K562 (cell line): ENCODE results near the gene NAP1L4. TPM values are rescaled to one million over a fixed set of nuclear protein-coding genes. Genes with fewer than 3 reads are reported as not detected.
A peak's percentile ranks its signal among the peaks of the same experiment; 100 is the strongest.

Experiments used
- CEBPB ChIP-seq: fragments of 450-650 bp; IDR thresholded peaks from 2 replicates; pipeline ENCODE4 v1.6.1; 2016; ENCODE audit warnings: missing genetic modification characterization, missing compliant biosample characterization
- DDX20 ChIP-seq: fragments of 450-650 bp; IDR thresholded peaks from 2 replicates; pipeline ENCODE4 v1.6.1; 2016; ENCODE audit warnings: missing genetic modification characterization, low read depth, mild to moderate bottlenecking, missing compliant biosample characterization, moderate library complexity
- GATAD2A ChIP-seq: fragments of 450-650 bp; IDR thresholded peaks from 2 replicates; pipeline ENCODE4 v1.6.1; 2017
- HDAC3 ChIP-seq: fragments of 450-650 bp; IDR thresholded peaks from 2 replicates; pipeline ENCODE4 v1.6.1; 2018; ENCODE audit warnings: borderline replicate concordance, mild to moderate bottlenecking, moderate library complexity; ENCODE audit not compliant: partially characterized antibody
- NCOA1 ChIP-seq: fragments of 450-650 bp; IDR thresholded peaks from 2 replicates; pipeline ENCODE4 v1.6.1; 2016; ENCODE audit warnings: low read depth
- RBBP5 ChIP-seq: fragments of 200-600 bp; sonication (generic); IDR thresholded peaks from 2 replicates; pipeline ENCODE4 v1.6.1; 2012; ENCODE audit warnings: borderline replicate concordance, mild to moderate bottlenecking, low read length, control low read depth, inconsistent platforms; ENCODE audit not compliant: insufficient read depth, poor library complexity, severe bottlenecking
- TEAD4 ChIP-seq, 2 experiments: sonication (generic) in 1 of 2; formaldehyde crosslinking in 1 of 2; IDR thresholded peaks; 2 replicates each; pipeline versions ENCODE4 v1.6.1 to v1.8.0; 2012 to 2022; ENCODE audit warnings: borderline replicate concordance in 1 of 2, inconsistent platforms in 1 of 2, low read length in 1 of 2, mild to moderate bottlenecking in 1 of 2, missing genetic modification reagents in 1 of 2
- U2AF2 ChIP-seq: fragments of 200-400 bp; formaldehyde crosslinking; optimal IDR thresholded peaks from 2 replicates; pipeline ENCODE3; 2017; ENCODE audit warnings: low read depth, mild to moderate bottlenecking, low read length
- ZKSCAN8 ChIP-seq: fragments of 200-800 bp; sonication (Bioruptor generic); IDR thresholded peaks from 2 replicates; pipeline ENCODE4 v1.6.1; 2016; ENCODE audit warnings: missing genetic modification characterization, missing compliant biosample characterization
- ZNF239 ChIP-seq: fragments of 250-450 bp; sonication (Bioruptor Pico); IDR thresholded peaks from 2 replicates; pipeline ENCODE4 v1.4.0; 2020; ENCODE audit warnings: mild to moderate bottlenecking
- ZNF717 ChIP-seq: fragments of 250-450 bp; sonication (Bioruptor Pico); IDR thresholded peaks from 2 replicates; pipeline ENCODE4 v1.5.0; 2021
- polyA plus RNA-seq, 8 experiments: library from polyadenylated mRNA; depleted of rRNA in 4 of 8; stranded (reverse) in 5 of 8; unstranded in 3 of 8; fragments of >200 nt; fragmentation: Nextera tagmentation in 2 of 8; fragmentation: Illumina TruSeq in 1 of 8; extraction: Ambion mirVana in 2 of 8; extraction: Trizol in 1 of 8; gene quantifications; 2 replicates each; pipeline versions ENCODE4 v1.2.1 to v1.2.3, GENCODE V29; 2011 to 2014; ENCODE audit warnings: inconsistent platforms in 1 of 8, missing spikeins in 1 of 8
- total RNA-seq, 7 experiments: library from RNA; depleted of rRNA in 6 of 7; stranded (reverse); fragments of >200 nt in 6 of 7; fragmentation: Illumina TruSeq in 2 of 7; extraction: Trizol in 2 of 7; gene quantifications; 2 replicates each; pipeline versions ENCODE4 v1.2.1 to v1.2.3, GENCODE V29; 2011 to 2021; ENCODE audit warnings: low replicate concordance in 1 of 7
- TF ChIP-seq, protein P1 (sequence below): fragments of 450-650 bp; IDR thresholded peaks from 2 replicates; pipeline ENCODE4 v1.7.1; 2018; ENCODE audit warnings: mild to moderate bottlenecking, low read depth; ENCODE audit not compliant: partially characterized antibody
- TF ChIP-seq, protein P2 (sequence below): sonication (generic); formaldehyde crosslinking; IDR thresholded peaks from 2 replicates; pipeline ENCODE4 v1.8.1; 2022; ENCODE audit warnings: missing genetic modification reagents
- TF ChIP-seq, protein P3 (sequence below), 2 experiments: fragments of 450-650 bp in 1 of 2; IDR thresholded peaks; 2 replicates each; pipeline ENCODE4 v1.6.1; 2011 to 2017; ENCODE audit warnings: low read depth in 2 of 2, antibody characterized with exemption in 1 of 2, borderline replicate concordance in 1 of 2, low read length in 1 of 2, mild to moderate bottlenecking in 1 of 2, mixed read lengths in 1 of 2; ENCODE audit not compliant: control insufficient read depth in 1 of 2
- TF ChIP-seq, protein P4 (sequence below): fragments of 200-800 bp; sonication (Bioruptor generic); IDR thresholded peaks from 2 replicates; pipeline ENCODE4 v1.6.1; 2017; ENCODE audit warnings: missing genetic modification characterization, missing compliant biosample characterization
- TF ChIP-seq, protein P5 (sequence below): fragments of 200-800 bp; sonication (Bioruptor generic); IDR thresholded peaks from 2 replicates; pipeline ENCODE4 v1.6.1; 2017; ENCODE audit warnings: missing genetic modification characterization, missing compliant biosample characterization

Gene NAP1L4
- total and polyA plus RNA-seq, 9 of the 15 experiments (the other 6 are each of a cell fraction or from before 2014, with no cell fraction given): 34.1 to 237 (median 179) TPM

DNA sequence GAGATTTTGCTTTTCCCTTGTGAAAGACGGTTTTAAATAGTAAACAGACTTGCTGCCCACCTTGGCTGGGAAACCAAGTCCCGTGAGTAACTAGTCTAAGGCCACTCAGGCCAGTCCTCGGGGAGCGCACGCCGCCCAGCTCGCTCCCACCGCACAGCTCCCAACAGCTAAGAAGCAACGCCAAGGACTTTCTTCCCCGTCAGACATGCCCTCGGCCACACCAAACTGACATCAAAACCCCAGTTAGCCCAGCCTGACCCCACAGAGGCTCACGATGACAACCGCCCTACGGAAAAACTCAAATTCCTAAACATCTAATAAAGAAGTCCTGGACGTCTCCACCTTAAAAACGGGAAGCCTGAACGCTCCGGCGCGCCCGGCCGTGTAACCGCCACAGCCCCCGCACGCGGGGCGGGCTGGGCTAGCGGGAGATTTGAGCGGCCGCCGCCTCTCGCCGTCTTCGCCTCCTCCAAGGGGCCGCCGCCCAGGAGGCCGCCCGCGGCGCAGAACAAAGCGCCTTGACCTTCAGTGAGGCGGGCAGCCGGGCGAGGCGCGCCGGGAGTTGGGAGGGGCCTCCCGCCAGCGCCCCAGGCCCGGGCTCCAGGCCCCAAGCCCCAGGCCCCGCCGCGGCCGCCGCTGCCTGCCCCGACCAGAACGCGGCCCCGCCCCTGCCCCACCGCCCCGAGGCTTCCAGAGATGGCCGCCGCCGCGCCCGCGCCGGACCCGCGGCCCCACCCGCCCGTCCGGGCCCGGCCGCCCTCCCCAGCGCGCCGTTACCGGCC, 486 bp downstream of the NAP1L4 start (continued):
- TF ChIP-seq, protein P1, sequence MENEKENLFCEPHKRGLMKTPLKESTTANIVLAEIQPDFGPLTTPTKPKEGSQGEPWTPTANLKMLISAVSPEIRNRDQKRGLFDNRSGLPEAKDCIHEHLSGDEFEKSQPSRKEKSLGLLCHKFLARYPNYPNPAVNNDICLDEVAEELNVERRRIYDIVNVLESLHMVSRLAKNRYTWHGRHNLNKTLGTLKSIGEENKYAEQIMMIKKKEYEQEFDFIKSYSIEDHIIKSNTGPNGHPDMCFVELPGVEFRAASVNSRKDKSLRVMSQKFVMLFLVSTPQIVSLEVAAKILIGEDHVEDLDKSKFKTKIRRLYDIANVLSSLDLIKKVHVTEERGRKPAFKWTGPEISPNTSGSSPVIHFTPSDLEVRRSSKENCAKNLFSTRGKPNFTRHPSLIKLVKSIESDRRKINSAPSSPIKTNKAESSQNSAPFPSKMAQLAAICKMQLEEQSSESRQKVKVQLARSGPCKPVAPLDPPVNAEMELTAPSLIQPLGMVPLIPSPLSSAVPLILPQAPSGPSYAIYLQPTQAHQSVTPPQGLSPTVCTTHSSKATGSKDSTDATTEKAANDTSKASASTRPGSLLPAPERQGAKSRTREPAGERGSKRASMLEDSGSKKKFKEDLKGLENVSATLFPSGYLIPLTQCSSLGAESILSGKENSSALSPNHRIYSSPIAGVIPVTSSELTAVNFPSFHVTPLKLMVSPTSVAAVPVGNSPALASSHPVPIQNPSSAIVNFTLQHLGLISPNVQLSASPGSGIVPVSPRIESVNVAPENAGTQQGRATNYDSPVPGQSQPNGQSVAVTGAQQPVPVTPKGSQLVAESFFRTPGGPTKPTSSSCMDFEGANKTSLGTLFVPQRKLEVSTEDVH: no peak
- TF ChIP-seq, protein P2, sequence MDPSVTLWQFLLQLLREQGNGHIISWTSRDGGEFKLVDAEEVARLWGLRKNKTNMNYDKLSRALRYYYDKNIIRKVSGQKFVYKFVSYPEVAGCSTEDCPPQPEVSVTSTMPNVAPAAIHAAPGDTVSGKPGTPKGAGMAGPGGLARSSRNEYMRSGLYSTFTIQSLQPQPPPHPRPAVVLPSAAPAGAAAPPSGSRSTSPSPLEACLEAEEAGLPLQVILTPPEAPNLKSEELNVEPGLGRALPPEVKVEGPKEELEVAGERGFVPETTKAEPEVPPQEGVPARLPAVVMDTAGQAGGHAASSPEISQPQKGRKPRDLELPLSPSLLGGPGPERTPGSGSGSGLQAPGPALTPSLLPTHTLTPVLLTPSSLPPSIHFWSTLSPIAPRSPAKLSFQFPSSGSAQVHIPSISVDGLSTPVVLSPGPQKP (CRISPR knock-in tag): no peak
- TF ChIP-seq ZKSCAN8 (CRISPR knock-in tag): no peak
- TF ChIP-seq, protein P3, sequence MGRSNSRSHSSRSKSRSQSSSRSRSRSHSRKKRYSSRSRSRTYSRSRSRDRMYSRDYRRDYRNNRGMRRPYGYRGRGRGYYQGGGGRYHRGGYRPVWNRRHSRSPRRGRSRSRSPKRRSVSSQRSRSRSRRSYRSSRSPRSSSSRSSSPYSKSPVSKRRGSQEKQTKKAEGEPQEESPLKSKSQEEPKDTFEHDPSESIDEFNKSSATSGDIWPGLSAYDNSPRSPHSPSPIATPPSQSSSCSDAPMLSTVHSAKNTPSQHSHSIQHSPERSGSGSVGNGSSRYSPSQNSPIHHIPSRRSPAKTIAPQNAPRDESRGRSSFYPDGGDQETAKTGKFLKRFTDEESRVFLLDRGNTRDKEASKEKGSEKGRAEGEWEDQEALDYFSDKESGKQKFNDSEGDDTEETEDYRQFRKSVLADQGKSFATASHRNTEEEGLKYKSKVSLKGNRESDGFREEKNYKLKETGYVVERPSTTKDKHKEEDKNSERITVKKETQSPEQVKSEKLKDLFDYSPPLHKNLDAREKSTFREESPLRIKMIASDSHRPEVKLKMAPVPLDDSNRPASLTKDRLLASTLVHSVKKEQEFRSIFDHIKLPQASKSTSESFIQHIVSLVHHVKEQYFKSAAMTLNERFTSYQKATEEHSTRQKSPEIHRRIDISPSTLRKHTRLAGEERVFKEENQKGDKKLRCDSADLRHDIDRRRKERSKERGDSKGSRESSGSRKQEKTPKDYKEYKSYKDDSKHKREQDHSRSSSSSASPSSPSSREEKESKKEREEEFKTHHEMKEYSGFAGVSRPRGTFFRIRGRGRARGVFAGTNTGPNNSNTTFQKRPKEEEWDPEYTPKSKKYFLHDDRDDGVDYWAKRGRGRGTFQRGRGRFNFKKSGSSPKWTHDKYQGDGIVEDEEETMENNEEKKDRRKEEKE (IDR thresholded peaks at IDR 0.05; ENCODE audit: borderline replicate concordance in 1 of 2, control insufficient read depth in 1 of 2, low read depth in 2 of 2, low read length in 1 of 2): no peak
- TF ChIP-seq, protein P4, sequence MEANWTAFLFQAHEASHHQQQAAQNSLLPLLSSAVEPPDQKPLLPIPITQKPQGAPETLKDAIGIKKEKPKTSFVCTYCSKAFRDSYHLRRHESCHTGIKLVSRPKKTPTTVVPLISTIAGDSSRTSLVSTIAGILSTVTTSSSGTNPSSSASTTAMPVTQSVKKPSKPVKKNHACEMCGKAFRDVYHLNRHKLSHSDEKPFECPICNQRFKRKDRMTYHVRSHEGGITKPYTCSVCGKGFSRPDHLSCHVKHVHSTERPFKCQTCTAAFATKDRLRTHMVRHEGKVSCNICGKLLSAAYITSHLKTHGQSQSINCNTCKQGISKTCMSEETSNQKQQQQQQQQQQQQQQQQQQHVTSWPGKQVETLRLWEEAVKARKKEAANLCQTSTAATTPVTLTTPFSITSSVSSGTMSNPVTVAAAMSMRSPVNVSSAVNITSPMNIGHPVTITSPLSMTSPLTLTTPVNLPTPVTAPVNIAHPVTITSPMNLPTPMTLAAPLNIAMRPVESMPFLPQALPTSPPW (CRISPR knock-in tag): peak; percentile 88
- TF ChIP-seq U2AF2: no peak
- TF ChIP-seq ZNF239 (CRISPR knock-in tag): no peak
- no peak for TF ChIP-seq HDAC3
- no peak for TF ChIP-seq NCOA1
- no peak for TF ChIP-seq ZNF717 (CRISPR knock-in tag)
- TF ChIP-seq DDX20: no peak
- peak; percentile 20 for TF ChIP-seq RBBP5
- no peak for TF ChIP-seq CEBPB (tag)
- TF ChIP-seq, protein P5, sequence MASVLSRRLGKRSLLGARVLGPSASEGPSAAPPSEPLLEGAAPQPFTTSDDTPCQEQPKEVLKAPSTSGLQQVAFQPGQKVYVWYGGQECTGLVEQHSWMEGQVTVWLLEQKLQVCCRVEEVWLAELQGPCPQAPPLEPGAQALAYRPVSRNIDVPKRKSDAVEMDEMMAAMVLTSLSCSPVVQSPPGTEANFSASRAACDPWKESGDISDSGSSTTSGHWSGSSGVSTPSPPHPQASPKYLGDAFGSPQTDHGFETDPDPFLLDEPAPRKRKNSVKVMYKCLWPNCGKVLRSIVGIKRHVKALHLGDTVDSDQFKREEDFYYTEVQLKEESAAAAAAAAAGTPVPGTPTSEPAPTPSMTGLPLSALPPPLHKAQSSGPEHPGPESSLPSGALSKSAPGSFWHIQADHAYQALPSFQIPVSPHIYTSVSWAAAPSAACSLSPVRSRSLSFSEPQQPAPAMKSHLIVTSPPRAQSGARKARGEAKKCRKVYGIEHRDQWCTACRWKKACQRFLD: no peak
- no peak for TF ChIP-seq TEAD4 (IDR thresholded peaks at IDR 0.05; ENCODE audit: low read length)
- TF ChIP-seq TEAD4 (CRISPR knock-in tag; IDR thresholded peaks at IDR 0.05; ENCODE audit: borderline replicate concordance): no peak
- TF ChIP-seq GATAD2A: no peak
